ENCODE results near the gene BRINP2.

GRCh38 chr1:177228693-177229065 is 57.9 kb downstream of the BRINP2 start:
- no peak for TF ChIP-seq CTCF (IDR thresholded peaks at IDR 0.05)
- TF ChIP-seq POLR2AphosphoS5 (IDR thresholded peaks at IDR 0.05): no peak

All from sigmoid colon (tissue), 4 donors.